Transverse colon (tissue), 4 donors: Measurements from ENCODE around the gene NISCH.

ENCODE experiments used
- CTCF ChIP-seq, 5 experiments: fragments of 200-600 bp in 3 of 5; fragments of 450-650 bp in 2 of 5; sonication (generic) in 3 of 5; IDR thresholded peaks; 1 replicate in 2 of 5; 2 replicates in 3 of 5; pipeline ENCODE4 v1.5.1; 2016 to 2017; ENCODE audit warnings: antibody characterized with exemption in 5 of 5, inconsistent platforms in 3 of 5, mild to moderate bottlenecking in 2 of 5, moderate library complexity in 1 of 5
- EP300 ChIP-seq: sonication (generic); formaldehyde crosslinking; IDR thresholded peaks from one replicate; pipeline ENCODE4 v1.6.1; 2017; ENCODE audit warnings: antibody characterized with exemption, low read depth
- POLR2A ChIP-seq: fragments of 450-650 bp; IDR thresholded peaks from one replicate; pipeline ENCODE4 v1.6.1; 2016; ENCODE audit warnings: antibody characterized with exemption, mild to moderate bottlenecking, moderate library complexity
- POLR2AphosphoS5 ChIP-seq, 3 donors: sonication (generic); formaldehyde crosslinking; IDR thresholded peaks; one replicate each; pipeline ENCODE4 v1.6.1; 2016; ENCODE audit warnings: antibody characterized with exemption in 3 of 3

DNA sequence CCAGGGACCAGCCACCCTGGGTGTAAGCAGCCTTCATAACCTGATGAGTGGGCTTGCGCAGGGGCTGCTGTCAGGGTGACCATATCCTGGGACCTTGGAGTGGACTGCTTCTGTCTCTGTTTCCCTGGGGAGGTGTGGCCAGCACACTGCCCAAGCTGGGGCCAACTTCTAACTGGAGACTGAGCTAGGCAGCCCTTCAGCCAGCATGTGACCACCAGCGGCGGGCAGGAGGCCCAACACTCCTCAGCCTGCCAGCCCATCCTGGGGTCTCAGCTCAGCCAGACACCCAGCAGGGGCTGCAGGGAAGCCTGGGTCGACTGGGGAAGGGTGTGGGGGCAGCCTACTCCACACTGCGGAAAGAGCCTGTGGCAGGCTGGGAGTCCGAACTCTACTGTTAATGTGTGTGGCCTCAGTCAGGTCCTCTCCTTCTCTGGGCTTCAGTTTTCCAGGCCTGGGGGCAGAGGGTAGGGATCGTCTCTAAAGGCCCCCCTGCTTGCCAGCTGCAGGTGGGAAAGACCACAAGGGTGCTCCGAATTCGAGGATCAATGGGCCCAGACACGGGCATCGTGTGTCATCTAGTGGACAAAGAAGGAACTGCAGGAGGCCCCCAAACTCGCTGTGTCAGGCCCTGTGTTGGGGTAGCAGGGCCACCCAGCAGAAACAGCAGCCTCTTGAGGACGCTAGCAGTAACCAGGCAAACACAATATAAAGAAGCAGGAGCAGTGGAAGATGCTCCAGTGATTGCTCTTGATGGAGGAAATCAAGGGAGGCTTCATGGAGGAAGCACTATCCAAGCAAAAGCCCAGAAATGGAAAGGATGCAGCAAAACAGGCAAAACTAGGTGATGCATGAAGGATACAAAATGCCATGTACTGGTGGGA is 8.5 kb upstream of the NISCH start:
- TF ChIP-seq CTCF (IDR thresholded peaks at IDR 0.05), result peak; percentile 98 to 100 (median 100)
- TF ChIP-seq POLR2A, result no peak
- TF ChIP-seq EP300, result no peak
- TF ChIP-seq POLR2AphosphoS5 (IDR thresholded peaks at IDR 0.05), result no peak
